CD4-positive, alpha-beta memory T cell (primary cell): Measurements from ENCODE around the gene FSCN2. TPM values are rescaled to one million over a fixed set of nuclear protein-coding genes. Genes with fewer than 3 reads are reported as not detected.

Experiments
- CTCF ChIA-PET: fragments of 350-600 bp; sonication (Branson Sonifier 250); formaldehyde crosslinking; loops from one replicate; lab custom pipeline; 2021; ENCODE audit warnings: inconsistent platforms; ENCODE audit not compliant: partially characterized antibody; lab: Charles Lee
- POLR2A ChIA-PET: fragments of 350-600 bp; sonication (Branson Sonifier 250); formaldehyde crosslinking; loops from one replicate; lab custom pipeline; 2021; ENCODE audit not compliant: partially characterized antibody; lab: Charles Lee
- DNase-seq, 5 donors: peaks; one replicate each; pipeline versions ENCODE4 v3.0.0 to v3.0.0-alpha.2; 2020 to 2022; ENCODE audit warnings: mixed read lengths in 1 of 5
- H3K27ac ChIP-seq: one replicate; pipeline ENCODE4 v1.7.0; 2013; ENCODE audit warnings: low read depth, low read length
- H3K27me3 ChIP-seq: 2 replicates; pipeline ENCODE4 v1.7.0; 2013; ENCODE audit warnings: mild to moderate bottlenecking, low read length, moderate library complexity; ENCODE audit not compliant: insufficient read depth
- H3K36me3 ChIP-seq: 2 replicates; pipeline ENCODE4 v1.7.0; 2013; ENCODE audit warnings: mild to moderate bottlenecking, low read length, moderate library complexity; ENCODE audit not compliant: insufficient read depth
- H3K4me1 ChIP-seq: 2 replicates; pipeline ENCODE4 v1.7.0; 2013; ENCODE audit warnings: mild to moderate bottlenecking, low read length, moderate library complexity; ENCODE audit not compliant: insufficient read depth
- H3K4me3 ChIP-seq, 2 donors: one replicate each; pipeline ENCODE4 v1.7.0; 2013; ENCODE audit warnings: low read length in 2 of 2, mild to moderate bottlenecking in 1 of 2
- H3K9me3 ChIP-seq, 2 donors: one replicate each; pipeline ENCODE4 v1.7.0; 2013; ENCODE audit warnings: low read length in 2 of 2, control low read depth in 1 of 2; ENCODE audit not compliant: control insufficient read depth in 1 of 2
- H3K27ac Mint-ChIP-seq, 7 donors: one replicate each; pipeline ENCODE4 v1.8.0; 2020 to 2021; ENCODE audit warnings: mixed read lengths in 7 of 7, mild to moderate bottlenecking in 6 of 7, inconsistent platforms in 3 of 7, moderate library complexity in 3 of 7
- H3K27me3 Mint-ChIP-seq, 2 donors: one replicate each; pipeline ENCODE4 v1.8.0; 2020 to 2021; ENCODE audit warnings: mixed read lengths in 2 of 2
- H3K36me3 Mint-ChIP-seq, 2 donors: one replicate each; pipeline ENCODE4 v1.8.0; 2020 to 2021; ENCODE audit warnings: mixed read lengths in 2 of 2, inconsistent platforms in 1 of 2, mild to moderate bottlenecking in 1 of 2
- H3K4me1 Mint-ChIP-seq, 4 donors: one replicate each; pipeline ENCODE4 v1.8.0; 2020 to 2021; ENCODE audit warnings: mixed read lengths in 4 of 4, mild to moderate bottlenecking in 1 of 4
- H3K4me3 Mint-ChIP-seq, 8 donors: one replicate each; pipeline ENCODE4 v1.8.0; 2020 to 2021; ENCODE audit warnings: mixed read lengths in 8 of 8, mild to moderate bottlenecking in 7 of 8, moderate library complexity in 6 of 8, inconsistent platforms in 3 of 8
- H3K9me3 Mint-ChIP-seq, 8 donors: one replicate each; pipeline ENCODE4 v1.8.0; 2020 to 2021; ENCODE audit warnings: mixed read lengths in 8 of 8, mild to moderate bottlenecking in 5 of 8, inconsistent platforms in 3 of 8, moderate library complexity in 1 of 8
- intact Hi-C: fragments of 100-400 bp; cut with micrococcal nuclease; formaldehyde crosslinking; loops from one replicate; pipeline ENCODE4 v1.15.1; 2023
- polyA plus RNA-seq, 2 donors: library from polyadenylated mRNA; unstranded; fragments of 300-500 nt; fragmentation: Illumina TruSeq; gene quantifications; one replicate each; pipeline ENCODE4 v1.2.3, GENCODE V29; 2021
- total RNA-seq, 2 experiments: library from RNA; stranded (reverse); gene quantifications; one replicate each; pipeline ENCODE4 v1.2.3, GENCODE V29; 2021

The FSCN2 gene
- total and polyA plus RNA-seq, 4 experiments from 2014 or later: 0.20 to 1.0 (median 0.75) TPM; not detected in 1

- Mint-ChIP-seq H3K4me3 (peak overlapping the region in 3 of 8 donors; percentile 13 to 61 (median 45)), H3K4me1 (peaks cover 8 to 33% (median 20%) of the 10 kb centered on the region in 4 donors), H3K27ac (peak overlapping the region in 4 of 7 donors; percentile 29 to 94 (median 75)), H3K9me3 (peaks cover 0 to 2% (median 0%) of the 10 kb centered on the region in 8 donors), H3K27me3 (no peaks in the 10 kb centered on the region), H3K36me3 (peaks cover 2 to 3% of the 10 kb centered on the region in 2 donors)
- H3K9me3 ChIP-seq: no peaks in the 10 kb centered on the region
- ChIA-PET POLR2A (interaction anchor here (1.2 to 4.8 kb wide), 3 partner anchors 8 to 278 kb away, joined by 3 to 53 read pairs (median 27); partner anchors contain the start of genes FAAP100, NDUFAF8 and TEPSIN), CTCF (interaction anchor here (4.7 kb wide), 1 partner anchor 84 kb away, joined by 42 read pairs; no protein-coding TSS in a partner anchor)
- intact Hi-C loops: no loop called here
- no peaks in the 10 kb centered on the region for H3K27me3 ChIP-seq
- H3K36me3 ChIP-seq: peaks cover 1% of the 10 kb centered on the region
- no peak overlapping the region for H3K4me3 ChIP-seq
- H3K27ac ChIP-seq: no peak overlapping the region
- DNase-seq: no peak
- peaks cover 37% of the 10 kb centered on the region for H3K4me1 ChIP-seq
These were observed 11.2 kb upstream of the FSCN2 start for GRCh38 chr17:81517009-81517338.

GRCh38 chr17:81517339-81518112 is 10.7 kb upstream of the FSCN2 start:
- peak in 1 of 5 donors; percentile 39 for DNase-seq
- Histone ChIP-seq H3K27me3 (no peaks in the 10 kb centered on the region), H3K4me1 (peaks cover 37% of the 10 kb centered on the region), H3K36me3 (no peaks in the 10 kb centered on the region), H3K9me3 (no peaks in the 10 kb centered on the region), H3K4me3 (no peak overlapping the region), H3K27ac (no peak overlapping the region)
- peak overlapping the region in 6 of 8 donors; percentile 67 to 75 (median 72) for H3K4me3 Mint-ChIP-seq
- no peaks in the 10 kb centered on the region for H3K27me3 Mint-ChIP-seq
- ChIA-PET CTCF (interaction anchor here (1.6 to 4.7 kb wide), 3 partner anchors 9 to 83 kb away, joined by 9 to 42 read pairs (median 13); no protein-coding TSS in a partner anchor), POLR2A (interaction anchor here (0.6 to 4.8 kb wide), 6 partner anchors 9 to 377 kb away, joined by 3 to 53 read pairs (median 6); partner anchors contain the start of genes FAAP100, NDUFAF8 and TEPSIN)
- H3K9me3 Mint-ChIP-seq: no peaks in the 10 kb centered on the region
- intact Hi-C loops: no loop called here
- H3K4me1 Mint-ChIP-seq: peaks cover 8 to 30% (median 20%) of the 10 kb centered on the region in 4 donors
- H3K27ac Mint-ChIP-seq: peak overlapping the region in 4 of 7 donors; percentile 66 to 94 (median 78)
- H3K36me3 Mint-ChIP-seq: no peaks in the 10 kb centered on the region

- intact Hi-C loops: no loop called here
- Mint-ChIP-seq H3K9me3 (no peaks in the 10 kb centered on the region), H3K4me3 (peak overlapping the region; percentile 65 to 75 (median 72)), H3K4me1 (peaks cover 8 to 30% (median 20%) of the 10 kb centered on the region in 4 donors), H3K27me3 (no peaks in the 10 kb centered on the region), H3K36me3 (no peaks in the 10 kb centered on the region), H3K27ac (peak overlapping the region in 6 of 7 donors; percentile 66 to 89 (median 72))
- Histone ChIP-seq H3K9me3 (no peaks in the 10 kb centered on the region), H3K27ac (no peak overlapping the region), H3K4me3 (peak overlapping the region in 1 of 2 donors; percentile 55), H3K4me1 (peaks cover 37% of the 10 kb centered on the region), H3K27me3 (no peaks in the 10 kb centered on the region), H3K36me3 (no peaks in the 10 kb centered on the region)
- peak in 1 of 5 donors; percentile 34 for DNase-seq
- POLR2A ChIA-PET: interaction anchor here (0.6 to 4.8 kb wide), 11 partner anchors 10 to 1299 kb away, joined by 3 to 53 read pairs (median 3); partner anchors contain the start of genes FAAP100, MCRIP1 and SLC38A10
- CTCF ChIA-PET: interaction anchor here (1.2 to 4.7 kb wide), 6 partner anchors 10 to 83 kb away, joined by 3 to 42 read pairs (median 10); partner anchors contain the start of gene FAAP100
These were observed 9.9 kb upstream of the FSCN2 start for GRCh38 chr17:81518113-81518784.

GRCh38 chr17:81518785-81519283 is 9.3 kb upstream of the FSCN2 start:
- peak in 1 of 5 donors; percentile 15 for DNase-seq
- Mint-ChIP-seq H3K4me3 (peak overlapping the region in 4 of 8 donors; percentile 39 to 72 (median 62)), H3K9me3 (no peaks in the 10 kb centered on the region), H3K27ac (peak overlapping the region in 1 of 7 donors; percentile 48), H3K4me1 (peaks cover 8 to 26% (median 19%) of the 10 kb centered on the region in 4 donors), H3K27me3 (no peaks in the 10 kb centered on the region), H3K36me3 (no peaks in the 10 kb centered on the region)
- Histone ChIP-seq H3K27ac (peak overlapping the region; percentile 43), H3K4me1 (peaks cover 37% of the 10 kb centered on the region), H3K27me3 (no peaks in the 10 kb centered on the region), H3K4me3 (peak overlapping the region in 1 of 2 donors; percentile 55), H3K9me3 (no peaks in the 10 kb centered on the region), H3K36me3 (no peaks in the 10 kb centered on the region)
- intact Hi-C loops: loop anchor here (1.0 kb wide), 1 partner anchor 34 kb away; no protein-coding TSS in a partner anchor
- ChIA-PET CTCF (interaction anchor here (0.7 to 4.7 kb wide), 8 partner anchors 8 to 82 kb away, joined by 3 to 42 read pairs (median 7); partner anchors contain the start of gene FAAP100), POLR2A (interaction anchor here (0.7 to 4.8 kb wide), 12 partner anchors 10 to 1299 kb away, joined by 3 to 53 read pairs (median 3); partner anchors contain the start of genes BAHCC1, FAAP100, MCRIP1 and SLC38A10)

- Histone ChIP-seq H3K27ac (peak overlapping the region; percentile 43), H3K36me3 (no peaks in the 10 kb centered on the region), H3K27me3 (no peaks in the 10 kb centered on the region), H3K4me1 (peaks cover 37% of the 10 kb centered on the region), H3K4me3 (peak overlapping the region in 1 of 2 donors; percentile 55), H3K9me3 (no peaks in the 10 kb centered on the region)
- Mint-ChIP-seq H3K27me3 (no peaks in the 10 kb centered on the region), H3K4me3 (peak overlapping the region in 4 of 8 donors; percentile 41 to 72 (median 50)), H3K27ac (no peak overlapping the region), H3K36me3 (no peaks in the 10 kb centered on the region), H3K4me1 (peaks cover 8 to 26% (median 19%) of the 10 kb centered on the region in 4 donors), H3K9me3 (no peaks in the 10 kb centered on the region)
- DNase-seq: peak; percentile 71 to 81 (median 72)
- intact Hi-C loops: loop anchor here (1.0 kb wide), 1 partner anchor 34 kb away; no protein-coding TSS in a partner anchor
- ChIA-PET POLR2A (interaction anchor here (0.7 to 4.8 kb wide), 12 partner anchors 11 to 1300 kb away, joined by 3 to 53 read pairs (median 3); partner anchors contain the start of genes BAHCC1, FAAP100, MCRIP1 and SLC38A10), CTCF (interaction anchor here (0.7 to 4.7 kb wide), 9 partner anchors 9 to 227 kb away, joined by 3 to 42 read pairs (median 5); partner anchors contain the start of gene FAAP100)
These were observed 8.7 kb upstream of the FSCN2 start for GRCh38 chr17:81519284-81520020.
